Activated CD4-positive, alpha-beta memory T cell treated with anti-CD3 and anti-CD28 coated beads for 36 hours (primary cell): Measurements from ENCODE around the gene PPP1R14C. TPM values are rescaled to one million over a fixed set of nuclear protein-coding genes. Genes with fewer than 3 reads are reported as not detected.

Experiments
- CTCF ChIA-PET: fragments of 350-600 bp; sonication (Branson Sonifier 250); formaldehyde crosslinking; loops from one replicate; lab custom pipeline; 2021; ENCODE audit warnings: antibody characterized with exemption, inconsistent platforms; lab: Charles Lee
- POLR2A ChIA-PET: fragments of 350-600 bp; sonication (Branson Sonifier 250); formaldehyde crosslinking; loops from one replicate; lab custom pipeline; 2021; ENCODE audit warnings: antibody characterized with exemption; lab: Charles Lee
- DNase-seq: peaks from one replicate; pipeline ENCODE4 v3.0.0-alpha.2; 2020
- H3K27ac Mint-ChIP-seq: one replicate; pipeline ENCODE4 v1.8.0; 2021; ENCODE audit warnings: mixed read lengths
- H3K27me3 Mint-ChIP-seq: one replicate; pipeline ENCODE4 v1.8.0; 2021; ENCODE audit warnings: mixed read lengths
- H3K36me3 Mint-ChIP-seq: one replicate; pipeline ENCODE4 v1.8.0; 2021; ENCODE audit warnings: mixed read lengths
- H3K4me1 Mint-ChIP-seq: one replicate; pipeline ENCODE4 v1.8.0; 2021; ENCODE audit warnings: low read depth, mixed read lengths
- H3K4me3 Mint-ChIP-seq: one replicate; pipeline ENCODE4 v1.8.0; 2021; ENCODE audit warnings: mild to moderate bottlenecking, mixed read lengths
- H3K9me3 Mint-ChIP-seq: one replicate; pipeline ENCODE4 v1.8.0; 2021; ENCODE audit warnings: mixed read lengths
- intact Hi-C: fragments of 100-400 bp; cut with micrococcal nuclease; formaldehyde crosslinking; loops from one replicate; pipeline ENCODE4 v1.15.1; 2023
- total RNA-seq, 2 experiments: library from RNA; stranded (reverse); gene quantifications; one replicate each; pipeline ENCODE4 v1.2.3, GENCODE V29; 2021

PPP1R14C gene
- total RNA-seq, 2 experiments from 2014 or later, result 0.21 to 0.36 TPM

DNA sequence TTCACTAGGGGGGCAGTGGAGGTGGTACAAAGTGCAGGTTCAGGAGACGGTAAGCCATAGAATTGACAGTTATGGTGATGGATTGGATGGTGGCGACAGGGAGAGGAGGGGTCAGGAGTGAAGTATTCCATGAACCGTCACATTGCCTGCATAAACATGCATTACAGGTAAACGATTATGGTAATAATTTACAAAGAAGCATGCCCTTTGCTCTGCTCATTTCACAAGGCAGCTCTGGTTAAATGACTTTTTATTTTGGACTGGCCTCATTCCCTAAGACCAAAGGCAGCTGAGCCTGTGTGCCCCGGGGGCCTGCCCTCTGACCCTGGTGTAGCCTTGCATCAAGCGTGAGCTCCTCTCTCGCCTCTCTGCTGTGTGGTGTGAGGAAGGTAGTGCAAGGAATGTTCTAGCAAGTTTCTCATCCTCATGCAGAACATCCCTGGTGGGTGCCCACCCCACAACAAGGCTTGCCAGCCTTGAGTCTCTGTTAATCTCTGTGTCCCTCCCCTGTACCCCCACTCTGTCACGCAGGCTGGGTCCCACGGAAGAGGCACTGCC lies 59.0 kb downstream of the PPP1R14C start:
- DNase-seq, result no peak
- peaks cover 2% of the 10 kb centered on the region for H3K27me3 Mint-ChIP-seq
- no peaks in the 10 kb centered on the region for H3K36me3 Mint-ChIP-seq
- POLR2A ChIA-PET, result no interaction called here
- no peaks in the 10 kb centered on the region for H3K4me1 Mint-ChIP-seq
- intact Hi-C loops, result loop anchor here (10.0 kb wide), 1 partner anchor 133 kb away; no protein-coding TSS in a partner anchor
- CTCF ChIA-PET, result no interaction called here
- no peak overlapping the region for H3K4me3 Mint-ChIP-seq
- no peaks in the 10 kb centered on the region for H3K9me3 Mint-ChIP-seq
- H3K27ac Mint-ChIP-seq, result no peak overlapping the region

DNA sequence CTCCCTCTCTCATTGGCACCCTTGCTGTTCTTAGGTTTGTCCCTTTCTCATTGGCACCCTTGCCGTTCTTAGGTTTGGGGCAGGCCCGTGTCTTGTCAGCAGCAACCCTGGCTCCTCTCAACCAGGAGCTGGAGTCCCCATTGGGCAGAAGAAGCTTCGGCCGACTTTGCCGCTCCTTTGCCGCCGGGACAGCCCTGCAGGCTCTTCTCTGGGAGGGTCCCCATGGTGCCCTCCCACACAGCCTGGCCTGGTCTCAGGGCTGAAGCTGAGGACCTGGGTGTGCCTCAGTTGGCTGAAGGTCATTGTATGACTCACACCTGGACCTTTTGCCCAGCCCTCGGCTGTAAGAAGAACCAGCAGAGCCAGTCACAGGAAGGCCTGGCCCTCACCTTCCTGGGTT lies 59.6 kb downstream of the PPP1R14C start:
- Mint-ChIP-seq H3K4me1 (no peaks in the 10 kb centered on the region), H3K9me3 (no peaks in the 10 kb centered on the region), H3K36me3 (no peaks in the 10 kb centered on the region), H3K27ac (no peak overlapping the region), H3K27me3 (peaks cover 2% of the 10 kb centered on the region), H3K4me3 (no peak overlapping the region)
- ChIA-PET CTCF (no interaction called here), POLR2A (no interaction called here)
- intact Hi-C loops, result loop anchor here (10.0 kb wide), 1 partner anchor 132 kb away; no protein-coding TSS in a partner anchor
- no peak for DNase-seq

DNA sequence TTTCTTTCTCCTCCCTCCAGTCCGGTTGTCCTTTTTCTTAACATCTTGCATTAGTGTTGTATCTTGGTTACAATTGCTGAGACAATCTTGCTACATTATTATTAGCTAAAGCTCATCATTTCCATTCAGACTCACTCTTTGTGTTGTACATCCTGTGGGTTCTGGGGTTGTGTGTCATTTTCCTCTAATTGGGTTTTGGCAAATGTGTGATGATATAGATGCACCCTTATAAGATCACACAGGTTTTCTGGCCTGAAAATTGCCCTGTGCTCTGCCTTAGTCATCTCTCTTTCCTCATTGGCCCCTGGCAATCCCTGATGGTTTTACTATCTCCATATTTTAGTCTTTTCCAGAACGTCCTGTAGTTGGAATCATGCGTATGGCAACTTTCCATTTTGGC lies 60.1 kb downstream of the PPP1R14C start:
- Mint-ChIP-seq H3K27ac (no peak overlapping the region), H3K4me3 (no peak overlapping the region), H3K9me3 (no peaks in the 10 kb centered on the region), H3K4me1 (no peaks in the 10 kb centered on the region), H3K27me3 (peaks cover 2% of the 10 kb centered on the region), H3K36me3 (no peaks in the 10 kb centered on the region)
- ChIA-PET POLR2A (no interaction called here), CTCF (no interaction called here)
- DNase-seq, result no peak
- intact Hi-C loops, result loop anchor here (10.0 kb wide), 1 partner anchor 132 kb away; no protein-coding TSS in a partner anchor

DNA sequence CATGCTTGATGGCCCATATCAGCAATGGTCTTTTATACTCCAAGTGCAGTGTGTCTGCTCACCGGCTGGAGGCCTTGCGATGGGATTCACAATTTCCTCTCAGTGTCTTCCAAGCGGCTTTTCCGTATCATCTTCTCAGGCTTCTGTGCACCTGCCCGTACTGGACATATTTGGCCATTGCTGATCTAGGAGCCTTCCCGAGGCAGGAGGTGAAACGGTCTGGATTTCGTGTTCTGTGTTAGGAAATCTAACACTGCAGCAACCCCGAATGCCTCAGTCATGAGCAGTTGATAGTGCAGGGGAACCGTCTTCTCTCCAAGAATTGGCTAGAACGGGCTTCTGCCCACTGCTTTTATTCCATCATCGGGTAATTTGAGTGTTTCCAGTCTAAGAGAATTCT lies 60.5 kb downstream of the PPP1R14C start:
- no peaks in the 10 kb centered on the region for H3K9me3 Mint-ChIP-seq
- ChIA-PET CTCF (no interaction called here), POLR2A (no interaction called here)
- H3K4me1 Mint-ChIP-seq, result no peaks in the 10 kb centered on the region
- peaks cover 2% of the 10 kb centered on the region for H3K27me3 Mint-ChIP-seq
- H3K27ac Mint-ChIP-seq, result no peak overlapping the region
- no peak overlapping the region for H3K4me3 Mint-ChIP-seq
- no peaks in the 10 kb centered on the region for H3K36me3 Mint-ChIP-seq
- DNase-seq, result no peak
- intact Hi-C loops, result loop anchor here (10.0 kb wide), 1 partner anchor 131 kb away; no protein-coding TSS in a partner anchor

DNA sequence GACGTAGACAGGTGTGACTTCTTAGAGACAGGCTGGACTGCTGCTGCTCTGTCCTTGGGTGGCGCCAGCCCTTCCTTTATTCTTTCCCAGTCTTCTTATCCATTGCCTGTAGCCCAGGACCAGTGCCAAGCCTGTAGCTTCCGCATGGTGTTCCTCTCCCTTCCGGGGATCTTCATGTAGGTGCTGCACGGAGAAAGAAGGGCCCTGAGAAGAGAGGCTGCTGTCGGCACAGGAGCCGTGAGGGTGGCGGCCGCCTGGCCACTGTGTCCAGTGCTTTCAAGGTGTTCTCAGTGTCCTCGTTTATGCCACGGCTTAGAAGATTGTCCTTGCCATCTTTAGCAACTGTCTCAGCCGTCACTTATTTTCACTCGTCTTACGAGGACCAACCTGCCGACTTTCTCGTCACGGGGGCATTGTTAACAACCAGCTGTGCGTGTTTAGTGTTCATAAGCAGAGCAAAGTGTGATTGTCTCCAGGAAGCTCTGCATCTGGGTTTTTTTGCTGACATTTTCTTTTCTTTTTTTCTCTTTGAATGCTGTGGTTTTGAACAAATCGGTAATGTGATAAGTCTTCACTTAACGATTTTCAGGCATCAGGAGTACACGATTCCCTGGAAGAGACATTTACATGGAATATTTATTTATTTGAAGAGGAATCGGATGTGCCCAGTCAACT lies 61.2 kb downstream of the PPP1R14C start:
- Mint-ChIP-seq H3K27me3 (peaks cover 2% of the 10 kb centered on the region), H3K4me1 (no peaks in the 10 kb centered on the region), H3K9me3 (no peaks in the 10 kb centered on the region), H3K4me3 (no peak overlapping the region), H3K27ac (no peak overlapping the region), H3K36me3 (no peaks in the 10 kb centered on the region)
- CTCF ChIA-PET, result no interaction called here
- no peak for DNase-seq
- POLR2A ChIA-PET, result no interaction called here
- intact Hi-C loops, result loop anchor here (10.0 kb wide), 1 partner anchor 131 kb away; no protein-coding TSS in a partner anchor

DNA sequence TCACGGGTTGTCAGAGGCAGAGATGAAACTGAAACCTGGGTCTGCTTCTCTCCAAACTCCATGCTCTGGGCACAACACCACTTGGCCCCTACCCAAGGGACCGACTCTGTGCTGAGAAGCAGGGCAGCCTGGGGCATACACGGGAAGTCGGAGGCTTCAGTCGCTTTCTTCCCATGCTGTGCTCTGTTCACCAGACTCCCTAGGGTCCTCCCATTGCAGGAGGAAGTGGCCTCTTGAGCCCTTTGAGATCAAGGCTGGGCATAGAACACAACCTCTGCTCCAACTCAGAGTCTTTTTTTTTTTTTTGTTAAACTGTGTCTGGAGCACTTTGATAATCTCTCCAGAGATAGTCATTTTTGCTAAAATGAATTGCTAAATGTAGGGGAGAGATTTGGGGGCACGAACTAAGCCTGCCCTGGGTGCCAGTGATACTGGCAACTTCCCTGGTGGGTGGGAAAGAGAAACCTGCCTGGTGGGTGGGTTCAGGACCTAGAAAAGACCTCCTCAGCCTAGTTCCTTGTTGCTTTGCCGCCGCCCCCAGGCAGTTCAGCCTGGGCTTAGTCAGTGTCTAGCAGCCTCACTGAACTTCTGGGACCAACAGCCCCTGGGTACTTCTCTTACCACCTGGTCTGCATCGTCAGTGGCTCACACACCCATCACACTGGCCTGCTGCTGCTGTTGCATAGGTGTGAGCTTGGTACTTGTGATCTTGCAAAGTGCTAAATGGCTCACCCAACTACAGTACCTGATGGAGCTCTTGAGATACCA lies 62.0 kb downstream of the PPP1R14C start:
- no peak overlapping the region for H3K27ac Mint-ChIP-seq
- CTCF ChIA-PET, result no interaction called here
- no peaks in the 10 kb centered on the region for H3K4me1 Mint-ChIP-seq
- DNase-seq, result no peak
- H3K36me3 Mint-ChIP-seq, result no peaks in the 10 kb centered on the region
- no peaks in the 10 kb centered on the region for H3K9me3 Mint-ChIP-seq
- intact Hi-C loops, result loop anchor here (10.0 kb wide), 1 partner anchor 130 kb away; no protein-coding TSS in a partner anchor
- no peak overlapping the region for H3K4me3 Mint-ChIP-seq
- peaks cover 2% of the 10 kb centered on the region for H3K27me3 Mint-ChIP-seq
- POLR2A ChIA-PET, result no interaction called here

DNA sequence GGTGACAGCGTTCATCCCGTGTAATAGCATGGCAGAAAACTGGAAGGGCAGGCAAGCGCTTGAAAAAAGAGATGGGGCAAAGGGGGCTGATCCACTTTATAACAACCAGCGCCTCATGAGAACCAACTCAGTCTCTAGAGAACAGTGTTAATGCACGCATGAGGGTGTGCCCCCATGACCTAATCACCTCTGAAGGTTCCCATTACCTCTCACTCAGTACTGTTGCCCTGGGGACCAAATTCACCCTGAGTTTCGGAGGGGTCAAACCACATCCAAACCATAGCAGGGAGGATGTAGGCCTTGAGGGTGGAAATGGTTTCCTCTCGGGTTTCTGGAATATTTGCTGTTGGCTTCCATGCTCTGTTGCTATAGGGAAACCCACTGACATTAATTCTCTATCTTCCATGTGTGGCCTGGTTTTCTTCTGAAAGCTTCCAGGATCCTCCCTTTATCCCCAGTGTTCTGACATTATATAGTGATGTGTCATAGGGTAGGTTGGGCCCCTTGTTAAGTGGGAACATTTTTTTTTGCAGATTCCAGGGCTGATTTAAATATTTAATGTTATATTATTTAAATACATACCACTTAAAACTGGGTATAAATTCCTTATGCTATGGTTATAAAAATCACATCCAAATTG lies 65.2 kb downstream of the PPP1R14C start:
- H3K36me3 Mint-ChIP-seq, result no peaks in the 10 kb centered on the region
- DNase-seq, result no peak
- CTCF ChIA-PET, result interaction anchor here (0.5 kb wide), 1 partner anchor 203 kb away, joined by 3 read pairs; no protein-coding TSS in a partner anchor
- intact Hi-C loops, result loop anchor here (10.0 kb wide), 1 partner anchor 127 kb away; no protein-coding TSS in a partner anchor
- H3K4me3 Mint-ChIP-seq, result no peak overlapping the region
- H3K9me3 Mint-ChIP-seq, result no peaks in the 10 kb centered on the region
- H3K27ac Mint-ChIP-seq, result no peak overlapping the region
- H3K27me3 Mint-ChIP-seq, result peaks cover 8% of the 10 kb centered on the region
- H3K4me1 Mint-ChIP-seq, result no peaks in the 10 kb centered on the region
- POLR2A ChIA-PET, result no interaction called here

DNA sequence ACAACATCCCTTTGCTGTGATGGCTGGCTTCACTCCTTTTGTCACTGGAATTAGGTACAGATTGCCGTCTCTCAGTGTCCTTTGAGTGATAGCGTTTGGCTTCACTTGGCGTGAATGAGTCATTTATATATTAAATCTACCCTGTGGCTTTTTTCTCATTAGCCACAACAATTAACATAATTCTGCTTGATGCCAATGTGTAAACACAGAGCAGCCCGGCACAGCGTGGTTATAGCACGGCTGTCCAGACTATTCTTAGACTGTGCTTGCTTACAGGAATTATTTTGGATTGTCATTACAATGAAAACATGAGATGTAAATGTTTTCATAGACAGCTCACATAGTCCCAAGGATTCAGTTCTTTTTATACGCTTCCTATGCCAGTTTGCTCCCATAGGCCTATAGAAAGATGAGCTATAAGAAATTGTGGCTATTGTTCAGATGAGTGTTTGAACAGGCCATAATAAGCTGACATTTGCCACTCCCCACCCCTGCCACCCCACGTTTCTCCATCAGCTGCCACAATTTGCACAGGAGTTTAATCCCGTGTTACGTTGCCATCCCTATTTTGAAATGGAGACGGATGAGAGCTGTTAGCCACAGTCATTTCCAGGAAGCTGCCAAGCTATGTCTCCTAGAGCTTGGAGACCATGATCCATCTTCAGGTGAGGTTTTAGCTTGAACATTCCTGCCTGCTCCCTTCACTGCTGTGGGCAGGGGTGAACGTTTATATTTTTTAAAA lies 65.9 kb downstream of the PPP1R14C start:
- POLR2A ChIA-PET, result no interaction called here
- intact Hi-C loops, result loop anchor here (10.0 kb wide), 1 partner anchor 126 kb away; no protein-coding TSS in a partner anchor
- H3K4me3 Mint-ChIP-seq, result no peak overlapping the region
- CTCF ChIA-PET, result no interaction called here
- H3K27ac Mint-ChIP-seq, result no peak overlapping the region
- no peaks in the 10 kb centered on the region for H3K9me3 Mint-ChIP-seq
- H3K36me3 Mint-ChIP-seq, result no peaks in the 10 kb centered on the region
- no peaks in the 10 kb centered on the region for H3K4me1 Mint-ChIP-seq
- no peak for DNase-seq
- H3K27me3 Mint-ChIP-seq, result peaks cover 8% of the 10 kb centered on the region

DNA sequence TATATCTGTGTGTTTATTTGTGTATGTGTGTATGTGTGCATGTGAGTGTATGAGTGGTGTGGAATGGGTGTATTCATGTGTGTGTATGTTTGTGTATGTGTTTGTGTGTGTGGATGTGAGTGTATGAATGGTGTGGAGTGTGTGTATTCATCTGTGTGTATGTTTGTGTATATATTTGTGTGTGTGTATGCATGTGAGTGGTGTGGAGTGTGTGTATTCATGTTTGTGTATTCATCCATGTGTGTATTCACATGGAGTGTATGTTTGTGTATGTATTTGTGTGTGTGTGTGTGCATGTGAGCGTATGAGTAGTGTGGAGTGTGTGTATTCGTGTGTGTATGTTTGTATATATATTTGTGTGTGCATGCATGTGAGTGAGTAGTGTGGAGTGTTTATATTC lies 66.6 kb downstream of the PPP1R14C start:
- DNase-seq, result no peak
- CTCF ChIA-PET, result no interaction called here
- Mint-ChIP-seq H3K36me3 (no peaks in the 10 kb centered on the region), H3K4me3 (no peak overlapping the region), H3K27ac (no peak overlapping the region), H3K27me3 (peaks cover 8% of the 10 kb centered on the region), H3K9me3 (no peaks in the 10 kb centered on the region), H3K4me1 (no peaks in the 10 kb centered on the region)
- intact Hi-C loops, result loop anchor here (10.0 kb wide), 1 partner anchor 125 kb away; no protein-coding TSS in a partner anchor
- POLR2A ChIA-PET, result no interaction called here

DNA sequence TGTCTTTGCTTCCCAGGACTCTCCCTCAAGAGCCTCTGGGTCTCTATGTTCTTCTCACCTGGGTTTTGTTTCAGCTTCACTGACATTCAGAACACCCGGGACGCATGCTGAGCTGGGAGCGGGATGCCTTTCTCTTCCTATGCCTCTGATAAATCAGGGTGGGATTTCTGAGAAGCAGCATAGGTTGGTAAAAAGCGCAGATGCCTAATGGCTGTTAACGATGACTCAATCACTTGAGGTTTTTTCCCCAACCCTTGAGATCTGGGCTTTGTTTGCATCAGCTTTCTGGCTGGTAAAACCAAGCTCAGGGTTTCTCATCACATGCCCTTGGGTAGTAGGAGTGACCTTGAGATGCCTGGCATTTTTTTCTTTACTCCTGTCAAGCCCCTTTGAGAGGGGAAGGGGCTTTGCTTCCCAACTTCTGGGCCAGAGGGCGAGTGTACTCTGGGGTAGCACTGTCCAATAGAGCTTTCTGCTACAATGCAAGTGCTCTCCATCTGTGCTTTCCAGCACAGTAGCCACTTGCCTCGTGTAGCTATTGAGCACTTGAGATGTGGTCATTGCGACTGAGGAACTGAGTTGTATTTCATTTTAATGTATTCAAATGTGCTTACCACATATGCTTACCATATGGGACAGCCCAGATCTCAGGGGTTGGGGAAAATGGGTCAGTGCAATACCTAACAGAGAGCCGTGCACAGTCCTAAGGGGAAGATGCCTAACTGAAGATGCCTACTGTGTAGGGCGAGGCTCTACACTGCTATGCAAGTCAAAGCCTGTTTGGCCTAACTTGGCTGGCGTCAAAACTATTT lies 69.1 kb downstream of the PPP1R14C start:
- CTCF ChIA-PET, result no interaction called here
- no peak overlapping the region for H3K27ac Mint-ChIP-seq
- no peaks in the 10 kb centered on the region for H3K36me3 Mint-ChIP-seq

DNA sequence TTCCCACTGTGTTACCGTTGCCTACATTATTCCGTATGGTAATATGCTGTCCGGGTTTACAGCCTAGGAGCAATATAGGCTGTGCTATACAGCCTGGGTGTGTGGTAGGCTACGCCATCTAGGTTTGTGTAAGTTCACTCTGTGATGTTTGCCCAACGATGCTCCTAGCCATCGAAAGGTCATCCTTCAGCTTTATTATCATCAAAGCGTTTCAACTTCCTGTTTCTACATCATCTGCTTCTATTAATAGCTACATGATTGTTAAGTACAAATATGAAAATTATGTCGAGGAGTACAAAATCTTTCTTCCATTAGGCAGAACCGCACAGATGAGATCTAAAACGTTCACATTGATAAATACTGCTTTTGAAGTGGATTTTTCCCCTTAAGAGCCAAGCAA lies 69.9 kb downstream of the PPP1R14C start:
- H3K9me3 Mint-ChIP-seq, result no peaks in the 10 kb centered on the region
- intact Hi-C loops, result no loop called here
- no peaks in the 10 kb centered on the region for H3K36me3 Mint-ChIP-seq
- H3K4me3 Mint-ChIP-seq, result no peak overlapping the region
- no peaks in the 10 kb centered on the region for H3K4me1 Mint-ChIP-seq
- H3K27me3 Mint-ChIP-seq, result peaks cover 11% of the 10 kb centered on the region
- no peak overlapping the region for H3K27ac Mint-ChIP-seq
- CTCF ChIA-PET, result no interaction called here
- DNase-seq, result no peak
- POLR2A ChIA-PET, result interaction anchor here (0.6 kb wide), 1 partner anchor 437 kb away, joined by 4 read pairs; no protein-coding TSS in a partner anchor

More for the DNA sequence above, 69.1 kb downstream of the PPP1R14C start:
- H3K9me3 Mint-ChIP-seq, result no peaks in the 10 kb centered on the region
- peaks cover 11% of the 10 kb centered on the region for H3K27me3 Mint-ChIP-seq
- POLR2A ChIA-PET, result no interaction called here
- no peak overlapping the region for H3K4me3 Mint-ChIP-seq
- H3K4me1 Mint-ChIP-seq, result no peaks in the 10 kb centered on the region
- intact Hi-C loops, result no loop called here
- DNase-seq, result no peak
